IMR-90 (cell line): ENCODE data around the gene ADAMTS19. TPM values are rescaled to one million over a fixed set of nuclear protein-coding genes. Genes with fewer than 3 reads are reported as not detected.

Source experiments
- ATAC-seq: fragments of 200-7000 bp; cut with Tn5 transposase; 2 replicates; pipeline ENCODE4 v1.9.1; 2020; ENCODE audit warnings: low read depth, mild to moderate bottlenecking, moderate library complexity
- BruUV-seq: library from RNA; stranded (reverse); fragments of 400-500 nt; replicated peaks from 2 replicates; lab custom pipeline; 2021; lab: Mats Ljungman, UMichigan
- CTCF ChIA-PET: fragments of 300-600 bp; formaldehyde crosslinking; extraction: SDS; loops from one replicate; lab custom pipeline; 2021; ENCODE audit warnings: antibody characterized with exemption; lab: Yijun Ruan, JAX
- POLR2A ChIA-PET: fragments of 300-600 bp; sonication (Branson Sonifier 250); formaldehyde crosslinking; loops from one replicate; lab custom pipeline; 2022; ENCODE audit warnings: antibody characterized with exemption; ENCODE audit not compliant: unreplicated experiment; lab: Charles Lee
- DNase-seq: peaks from one replicate; pipeline ENCODE4 v3.0.0; 2013
- H2AFZ ChIP-seq: replicated peaks from 2 replicates; pipeline ENCODE3; 2013; ENCODE audit warnings: low read length, mild to moderate bottlenecking; ENCODE audit not compliant: poor library complexity
- H2AK5ac ChIP-seq: 2 replicates; pipeline ENCODE4 v1.6.1; 2013; ENCODE audit warnings: low read depth, low read length, inconsistent platforms
- H2AK9ac ChIP-seq: replicated peaks from 2 replicates; pipeline ENCODE3; 2013; ENCODE audit warnings: mild to moderate bottlenecking, low read depth, low read length, moderate library complexity; ENCODE audit not compliant: poor library complexity
- H2BK120ac ChIP-seq: 2 replicates; pipeline ENCODE4 v1.6.1; 2013; ENCODE audit warnings: low read depth, low read length, inconsistent platforms
- H2BK15ac ChIP-seq: 3 replicates; pipeline ENCODE4 v1.6.1; 2013; ENCODE audit warnings: low read depth, low read length, inconsistent platforms
- H2BK20ac ChIP-seq: 2 replicates; pipeline ENCODE4 v1.6.1; 2013; ENCODE audit warnings: low read depth, mild to moderate bottlenecking, inconsistent platforms, low read length, moderate library complexity
- H2BK5ac ChIP-seq: 2 replicates; pipeline ENCODE4 v1.6.1; 2013; ENCODE audit warnings: mild to moderate bottlenecking, low read depth, low read length, inconsistent platforms; ENCODE audit not compliant: poor library complexity, severe bottlenecking
- H3K14ac ChIP-seq: replicated peaks from 2 replicates; pipeline ENCODE4 v1.6.1; 2013; ENCODE audit warnings: low read depth, low read length, inconsistent platforms
- H3K18ac ChIP-seq: 2 replicates; pipeline ENCODE4 v1.6.1; 2013; ENCODE audit warnings: low read depth, low read length, control low read depth
- H3K23ac ChIP-seq: 2 replicates; pipeline ENCODE4 v1.6.1; 2013; ENCODE audit warnings: low read depth, low read length, inconsistent platforms
- H3K27ac ChIP-seq: 2 replicates; pipeline ENCODE4 v1.5.1; 2013; ENCODE audit warnings: mild to moderate bottlenecking, control low read depth, low read length; ENCODE audit not compliant: insufficient read depth
- H3K27me3 ChIP-seq: 2 replicates; pipeline ENCODE4 v1.6.1; 2013; ENCODE audit warnings: low read length; ENCODE audit not compliant: control insufficient read depth, insufficient read depth
- H3K36me3 ChIP-seq: 2 replicates; pipeline ENCODE4 v1.6.1; 2013; ENCODE audit warnings: low read length, mixed read lengths; ENCODE audit not compliant: control insufficient read depth, insufficient read depth
- H3K4ac ChIP-seq: 2 replicates; pipeline ENCODE4 v1.6.1; 2013; ENCODE audit warnings: low read depth, low read length, inconsistent platforms
- H3K4me1 ChIP-seq: 2 replicates; pipeline ENCODE4 v1.6.1; 2013; ENCODE audit warnings: low read length, mixed read lengths; ENCODE audit not compliant: control insufficient read depth, insufficient read depth
- H3K4me2 ChIP-seq: 2 replicates; pipeline ENCODE4 v1.6.1; 2013; ENCODE audit warnings: low read depth, mild to moderate bottlenecking, control low read depth, low read length, moderate library complexity
- H3K4me3 ChIP-seq: 2 replicates; pipeline ENCODE4 v1.5.1; 2013; ENCODE audit warnings: low read depth, mild to moderate bottlenecking, control low read depth, low read length, moderate library complexity; ENCODE audit not compliant: insufficient read depth
- H3K56ac ChIP-seq: 2 replicates; pipeline ENCODE4 v1.6.1; 2013; ENCODE audit warnings: low read length, inconsistent platforms; ENCODE audit not compliant: insufficient read depth; ENCODE audit errors: extremely low read depth
- H3K79me1 ChIP-seq, 2 experiments: 2 replicates each; pipeline ENCODE4 v1.6.1; 2013; ENCODE audit warnings: low read length in 2 of 2, inconsistent platforms in 1 of 2, low read depth in 1 of 2
- H3K9ac ChIP-seq: 2 replicates; pipeline ENCODE4 v1.6.1; 2013; ENCODE audit warnings: low read depth, low read length, control low read depth
- H3K9me1 ChIP-seq: 2 replicates; pipeline ENCODE4 v1.6.1; 2013; ENCODE audit warnings: low read length, inconsistent platforms; ENCODE audit not compliant: insufficient read depth
- H3K9me3 ChIP-seq: 2 replicates; pipeline ENCODE4 v1.6.1; 2013; ENCODE audit warnings: low read length; ENCODE audit not compliant: control insufficient read depth, insufficient read depth
- H4K20me1 ChIP-seq: 2 replicates; pipeline ENCODE4 v1.6.1; 2013; ENCODE audit warnings: low read length, inconsistent platforms; ENCODE audit not compliant: insufficient read depth
- H4K5ac ChIP-seq: 2 replicates; pipeline ENCODE4 v1.6.1; 2013; ENCODE audit warnings: mild to moderate bottlenecking, low read depth, low read length, control low read depth
- H4K8ac ChIP-seq, 2 experiments: 2 replicates each; pipeline ENCODE4 v1.6.1; 2013; ENCODE audit warnings: low read depth in 2 of 2, low read length in 2 of 2, control low read depth in 1 of 2, inconsistent platforms in 1 of 2
- H4K91ac ChIP-seq: 2 replicates; pipeline ENCODE4 v1.6.1; 2013; ENCODE audit warnings: low read depth, low read length, inconsistent platforms; ENCODE audit not compliant: insufficient read depth
- BHLHE40 ChIP-seq: fragments of 150-350 bp; IDR thresholded peaks from 2 replicates; pipeline ENCODE4 v1.6.1; 2016; ENCODE audit warnings: mild to moderate bottlenecking, low read depth, low read length
- CEBPB ChIP-seq: IDR thresholded peaks from 2 replicates; pipeline ENCODE4 v1.6.1; 2012; ENCODE audit warnings: low read depth, low read length, improper control_type of control experiment
- CHD1 ChIP-seq: IDR thresholded peaks from 2 replicates; pipeline ENCODE4 v1.6.1; 2012; ENCODE audit warnings: low read depth, low read length, improper control_type of control experiment
- CTCF ChIP-seq: conservative IDR thresholded peaks from 2 replicates; pipeline ENCODE4 v1.5.1; 2012; ENCODE audit warnings: mild to moderate bottlenecking, low read depth, low read length, improper control_type of control experiment
- ELK1 ChIP-seq: fragments of 150-350 bp; IDR thresholded peaks from 2 replicates; pipeline ENCODE4 v1.6.1; 2016; ENCODE audit warnings: low read depth, mild to moderate bottlenecking, low read length, moderate library complexity, borderline replicate concordance
- FOS ChIP-seq: fragments of 150-350 bp; IDR thresholded peaks from 2 replicates; pipeline ENCODE4 v1.6.1; 2016; ENCODE audit warnings: low read depth, low read length
- MAFK ChIP-seq: IDR thresholded peaks from 2 replicates; pipeline ENCODE4 v1.6.1; 2012; ENCODE audit warnings: low read depth, low read length, improper control_type of control experiment
- MAZ ChIP-seq: IDR thresholded peaks from 2 replicates; pipeline ENCODE4 v1.6.1; 2012; ENCODE audit warnings: low read depth, mild to moderate bottlenecking, low read length, improper control_type of control experiment, moderate library complexity, borderline replicate concordance
- MXI1 ChIP-seq: IDR thresholded peaks from 2 replicates; pipeline ENCODE4 v1.6.1; 2012; ENCODE audit warnings: low read depth, mild to moderate bottlenecking, low read length, moderate library complexity, borderline replicate concordance
- NFE2L2 ChIP-seq: fragments of 150-350 bp; IDR thresholded peaks from 2 replicates; pipeline ENCODE4 v1.6.1; 2016; ENCODE audit warnings: low read depth, mild to moderate bottlenecking, low read length
- POLR2A ChIP-seq: IDR thresholded peaks from 2 replicates; pipeline ENCODE4 v1.6.1; 2012; ENCODE audit warnings: mild to moderate bottlenecking, low read depth, low read length
- RAD21 ChIP-seq: IDR thresholded peaks from 2 replicates; pipeline ENCODE4 v1.6.1; 2012; ENCODE audit warnings: low read length, improper control_type of control experiment
- RCOR1 ChIP-seq: IDR thresholded peaks from 2 replicates; pipeline ENCODE4 v1.6.1; 2012; ENCODE audit warnings: mild to moderate bottlenecking, low read length, improper control_type of control experiment; ENCODE audit not compliant: insufficient replicate concordance
- RFX5 ChIP-seq: IDR thresholded peaks from 2 replicates; pipeline ENCODE4 v1.8.0; 2012; ENCODE audit warnings: low read depth, mild to moderate bottlenecking, low read length, moderate library complexity
- SMC3 ChIP-seq: fragments of 150-350 bp; IDR thresholded peaks from 2 replicates; pipeline ENCODE4 v1.6.1; 2016; ENCODE audit warnings: low read depth, mild to moderate bottlenecking, antibody characterized with exemption, low read length, moderate library complexity
- USF2 ChIP-seq: fragments of 150-350 bp; IDR thresholded peaks from 2 replicates; pipeline ENCODE4 v1.6.1; 2017; ENCODE audit warnings: mild to moderate bottlenecking, antibody characterized with exemption, low read length, low read depth
- WGBS, 2 experiments: methylation state at CpG; one replicate each; pipeline versions ENCODE4 v1.1.5 to v1.1.7; 2013; ENCODE audit warnings: missing lambda C conversion rate in 2 of 2; ENCODE audit not compliant: insufficient read length in 1 of 2; ENCODE audit errors: extremely low coverage in 2 of 2; 5-methylcytosine and 5-hydroxymethylcytosine counted together
- dilution Hi-C: fragments of 300-500 bp; cut with HindIII; formaldehyde crosslinking; loops from one replicate; pipeline ENCODE4 v1.14.3; 2018; ENCODE audit warnings: low sequenced_read_pairs; ENCODE audit not compliant: unreplicated experiment
- in situ Hi-C: fragments of 300-500 bp; cut with MboI; formaldehyde crosslinking; loops from 3 replicates; pipeline ENCODE4 v1.14.3; 2019; ENCODE audit warnings: low sequenced_read_pairs, inconsistent platforms, mixed read lengths
- intact Hi-C: fragments of 100-400 bp; cut with micrococcal nuclease; formaldehyde crosslinking; loops from 2 replicates; pipeline ENCODE4 v1.10.0; 2022
- polyA plus RNA-seq, 3 experiments: library from polyadenylated mRNA; depleted of rRNA; stranded (reverse); fragments of >200 nt; gene quantifications; 2 replicates each; pipeline ENCODE4 v1.2.3, GENCODE V29; 2012; ENCODE audit warnings: low replicate concordance in 1 of 3
- total RNA-seq: library from RNA; depleted of rRNA; stranded (reverse); fragments of >200 nt; gene quantifications from 2 replicates; pipeline ENCODE4 v1.2.3, GENCODE V29; 2012

Gene ADAMTS19
- total and polyA plus RNA-seq, 2 of the 4 experiments (the other 2 are of a cell fraction), result under 0.01 to 0.17 TPM

DNA sequence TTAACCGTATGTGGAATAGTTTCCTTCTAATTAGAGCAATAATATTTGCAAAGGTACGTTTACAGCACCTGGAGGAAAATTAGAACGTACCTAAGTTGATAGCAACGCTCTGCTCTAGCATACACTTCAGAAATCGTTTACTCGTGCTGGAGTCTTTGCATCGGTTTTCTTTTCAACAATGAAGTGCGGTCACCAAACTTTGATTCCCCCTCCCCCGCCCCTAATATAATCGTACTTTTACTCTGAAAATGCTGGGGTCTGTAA, 506 bp downstream of the ADAMTS19 start:
- no CpG with 5 or more reads among the region's 10 CpGs for WGBS, 2 experiments
- Histone ChIP-seq H3K27ac (no peak overlapping the region), H3K56ac (no peak overlapping the region), H4K91ac (no peak overlapping the region), H3K9me3 (no peaks in the 10 kb centered on the region), H2AK5ac (no peak overlapping the region), H2BK120ac (no peak overlapping the region), H3K27me3 (peaks cover 23% of the 10 kb centered on the region), H3K4me3 (peak overlapping the region; percentile 40; the same call in 1 of the 2 replicates), H4K5ac (no peak overlapping the region), H3K9me1 (no peaks in the 10 kb centered on the region), H3K79me1 (no peaks in the 10 kb centered on the region), H3K18ac (no peak overlapping the region), H2BK5ac (no peak overlapping the region), H3K4ac (no peak overlapping the region), H3K23ac (peak overlapping the region; percentile 25; the same call in 1 of the 2 replicates), H2BK20ac (no peak overlapping the region), H3K4me2 (peak overlapping the region; percentile 85), H4K8ac (no peak overlapping the region), H3K36me3 (no peaks in the 10 kb centered on the region), H2AK9ac (no peak overlapping the region), H2AFZ (no peak overlapping the region), H3K9ac (no peak overlapping the region), H2BK15ac (no peak overlapping the region), H3K14ac (no peak overlapping the region), H3K4me1 (no peaks in the 10 kb centered on the region), H4K20me1 (no peaks in the 10 kb centered on the region)
- TF ChIP-seq CTCF (no peak), RCOR1 (no peak), FOS (no peak), SMC3 (no peak), RFX5 (no peak), CEBPB (no peak), CHD1 (no peak), BHLHE40 (no peak), MAZ (no peak), MXI1 (no peak), ELK1 (no peak), NFE2L2 (no peak), MAFK (no peak), RAD21 (no peak), POLR2A (no peak), USF2 (no peak)
- no TSS peak for BruUV-seq
- CTCF ChIA-PET, result no interaction called here
- ATAC-seq (no peak), DNase-seq (no peak)
- dilution Hi-C loops, result no loop called here
- POLR2A ChIA-PET, result interaction anchor here (0.6 kb wide), 1 partner anchor 183 kb away, joined by 3 read pairs; no protein-coding TSS in a partner anchor
- in situ Hi-C loops, result no loop called here
- intact Hi-C loops, result loop anchor here (1.0 to 10.0 kb wide), 4 partner anchors 62 to 356 kb away; no protein-coding TSS in a partner anchor
